Activated T-cell treated with anti-CD3 and anti-CD28 coated beads, Interleukin-2, amount 50 U/mL, for 48 hours (primary cell): ENCODE data around the gene NCOA6.
"Not testable (repeated sequence)": the region's sequence is repeated elsewhere in the genome, so short reads cannot be mapped to it uniquely, and the experiment has no call there.

Experiments used
- DNase-seq, 2 experiments: peaks; one replicate each; pipeline ENCODE4 v3.0.0-alpha.2; 2020

The NCOA6 gene

GRCh38 chr20:34772437-34772836, 53.0 kb downstream of the NCOA6 start:
- no peak for DNase-seq

GRCh38 chr20:34771680-34772081, 53.8 kb downstream of the NCOA6 start:
- no peak for DNase-seq

- no peak for DNase-seq
Observed at GRCh38 chr20:34768096-34768495, 57.4 kb downstream of the NCOA6 start.

- DNase-seq, result no peak
Observed at GRCh38 chr20:34762031-34762555, 63.4 kb downstream of the NCOA6 start.

- no peak for DNase-seq
Observed at GRCh38 chr20:34755367-34755766, 70.1 kb downstream of the NCOA6 start.

GRCh38 chr20:34754611-34755010, 70.8 kb downstream of the NCOA6 start:
- no peak for DNase-seq

GRCh38 chr20:34753706-34754461, 71.6 kb downstream of the NCOA6 start:
- no peak for DNase-seq

GRCh38 chr20:34751453-34751852, 74.0 kb downstream of the NCOA6 start:
- no peak for DNase-seq

- no peak for DNase-seq
Observed at GRCh38 chr20:34750484-34750883, 75.0 kb downstream of the NCOA6 start.

- no peak for DNase-seq
Observed at GRCh38 chr20:34748709-34749108, 76.7 kb downstream of the NCOA6 start.

GRCh38 chr20:34747479-34747878, 78.0 kb downstream of the NCOA6 start:
- DNase-seq, result no peak

GRCh38 chr20:34746674-34747073, 78.8 kb downstream of the NCOA6 start:
- no peak for DNase-seq

GRCh38 chr20:34744847-34745246, 80.6 kb downstream of the NCOA6 start:
- no peak for DNase-seq

GRCh38 chr20:34744340-34744739, 81.1 kb downstream of the NCOA6 start:
- DNase-seq, result no peak

- DNase-seq, result no peak
Observed at GRCh38 chr20:34743039-34743438, 82.4 kb downstream of the NCOA6 start.

GRCh38 chr20:34736106-34736735, 89.2 kb downstream of the NCOA6 start:
- DNase-seq, result no peak

GRCh38 chr20:34732523-34732922, 92.9 kb downstream of the NCOA6 start:
- no peak for DNase-seq

- DNase-seq, result no peak
Observed at GRCh38 chr20:34729416-34729815, 96.0 kb downstream of the NCOA6 start.

- no peak for DNase-seq
Observed at GRCh38 chr20:34724172-34724571, 101.3 kb downstream of the NCOA6 start.

- not testable (repeated sequence) for DNase-seq
Observed at GRCh38 chr20:34722560-34722959, 102.9 kb downstream of the NCOA6 start.

- DNase-seq, result no peak
Observed at GRCh38 chr20:34720266-34720665, 105.2 kb downstream of the NCOA6 start.

GRCh38 chr20:34719242-34720017, 106.0 kb downstream of the NCOA6 start:
- not testable (repeated sequence) for DNase-seq
